AG09319 (cell line): ENCODE measurements around the gene RTP5.
"Not testable (repeated sequence)": the region's sequence is repeated elsewhere in the genome, so short reads cannot be mapped to it uniquely, and the experiment has no call there.

Experiments
- DNase-seq: peaks from one replicate; pipeline ENCODE4 v3.0.0-alpha.2; 2010; ENCODE audit warnings: low read depth; ENCODE audit errors: extremely low read depth
- CTCF ChIP-seq: IDR thresholded peaks from 2 replicates; pipeline ENCODE4 v1.5.1; 2011; ENCODE audit warnings: low read depth, mild to moderate bottlenecking, inconsistent platforms, low read length, moderate library complexity

Gene RTP5

GRCh38 chr2:241901500-241902351 is 32.2 kb downstream of the RTP5 start:
- no peak for TF ChIP-seq CTCF
- DNase-seq, result no peak

GRCh38 chr2:241902357-241902991 is 32.9 kb downstream of the RTP5 start:
- TF ChIP-seq CTCF, result no peak
- DNase-seq, result no peak

GRCh38 chr2:241903121-241904010 is 33.8 kb downstream of the RTP5 start:
- no peak for TF ChIP-seq CTCF
- no peak for DNase-seq

- no peak for TF ChIP-seq CTCF
- DNase-seq, result no peak
Measured at GRCh38 chr2:241904011-241904718, 34.6 kb downstream of the RTP5 start.

- TF ChIP-seq CTCF, result no peak
- DNase-seq, result no peak
Measured at GRCh38 chr2:241904791-241905710, 35.5 kb downstream of the RTP5 start.

- no peak for DNase-seq
- no peak for TF ChIP-seq CTCF
Measured at GRCh38 chr2:241905716-241906377, 36.3 kb downstream of the RTP5 start.

- not testable (repeated sequence) for DNase-seq
Measured at GRCh38 chr2:241906378-241906770, 36.8 kb downstream of the RTP5 start.
